Glomerular endothelial cell (primary cell): ENCODE measurements around the gene OR52B2. TPM values are rescaled to one million over a fixed set of nuclear protein-coding genes. Genes with fewer than 3 reads are reported as not detected.
A peak's percentile ranks its signal among the peaks of the same experiment; 100 is the strongest.
"Not testable (repeated sequence)": the region's sequence is repeated elsewhere in the genome, so short reads cannot be mapped to it uniquely, and the experiment has no call there.

ENCODE experiments used
- DNase-seq: peaks from one replicate; pipeline ENCODE4 v3.0.0-alpha.2; 2011; ENCODE audit warnings: low read depth, low spot score; ENCODE audit errors: extremely low read depth
- total RNA-seq: library from RNA; depleted of rRNA; stranded (reverse); fragments of >200 nt; gene quantifications from 2 replicates; pipeline ENCODE4 v1.2.3, GENCODE V29; 2015

Gene OR52B2
- total RNA-seq, 1 donor from 2014 or later: not detected

DNA sequence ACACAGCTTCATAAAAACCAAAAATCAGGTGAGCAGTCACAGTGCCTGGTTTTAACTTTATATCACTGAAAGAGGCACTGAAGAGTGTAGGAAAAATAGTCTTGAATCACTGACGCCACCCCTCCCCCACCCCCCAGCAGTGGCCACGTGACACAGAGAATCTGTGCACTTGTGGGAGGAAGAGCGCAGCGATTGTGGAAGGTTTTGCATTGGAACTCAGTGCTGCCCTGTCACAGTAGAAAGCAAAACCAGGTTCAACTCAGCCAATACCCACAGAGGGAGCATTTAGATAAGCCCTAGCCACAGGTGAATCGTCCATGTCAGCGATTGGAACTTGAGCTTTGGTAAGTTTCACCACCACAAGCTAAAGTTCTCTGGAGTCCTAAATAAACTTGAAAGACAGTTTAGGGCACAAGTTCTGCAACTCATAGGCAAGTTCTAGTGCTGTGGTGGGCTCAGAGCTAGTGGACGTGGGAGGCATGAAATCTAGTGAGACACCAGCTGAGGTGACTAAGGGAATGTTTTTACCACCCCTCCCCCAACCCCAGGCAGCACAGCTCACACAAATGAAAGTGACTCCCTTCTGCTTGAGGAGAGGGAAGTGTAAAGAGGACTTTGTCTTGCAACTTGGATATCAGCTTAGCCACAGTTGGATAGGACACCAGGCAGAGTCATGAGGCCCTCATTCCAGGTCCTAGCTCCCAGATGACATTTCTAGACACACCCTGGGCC, 13.3 kb downstream of the OR52B2 start:
- DNase-seq: no peak

DNA sequence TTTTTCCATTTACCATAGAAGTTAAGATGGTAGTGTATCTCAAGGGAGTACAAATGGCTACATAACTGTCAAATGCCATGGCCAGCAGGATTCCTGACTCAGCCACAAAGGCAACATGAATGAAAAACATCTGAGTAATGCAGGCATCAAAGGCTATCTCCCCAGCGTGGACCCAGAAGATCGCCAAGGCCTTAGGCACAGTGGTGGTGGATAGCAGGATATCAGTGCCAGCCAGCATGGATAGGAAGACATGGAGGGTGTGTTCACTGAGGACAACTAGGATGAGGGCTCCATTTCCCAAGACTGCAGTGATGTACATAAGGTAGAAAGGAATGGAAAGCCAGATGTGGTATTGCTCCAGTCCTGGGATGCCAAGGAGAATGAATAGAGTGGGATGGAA, 18.0 kb downstream of the OR52B2 start:
- DNase-seq: no peak

DNA sequence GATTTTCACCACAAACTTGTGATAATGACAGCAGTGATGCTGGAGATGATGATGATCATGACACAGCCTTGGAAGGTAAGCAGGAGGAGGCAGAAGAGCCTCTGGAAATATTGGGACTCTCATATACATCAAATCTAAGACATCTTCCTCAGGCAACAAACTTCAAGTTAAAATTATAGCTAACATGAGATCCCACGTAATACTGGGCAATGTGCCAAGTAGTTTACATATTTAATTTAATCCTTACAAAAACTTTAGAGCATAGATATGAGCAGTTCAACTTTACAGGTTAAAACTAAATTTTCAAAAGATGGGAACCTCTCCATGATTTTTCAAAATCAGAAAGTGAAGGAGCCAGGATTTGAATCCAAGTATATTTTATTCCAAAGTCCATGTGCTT, 19.0 kb downstream of the OR52B2 start:
- DNase-seq: no peak

DNA sequence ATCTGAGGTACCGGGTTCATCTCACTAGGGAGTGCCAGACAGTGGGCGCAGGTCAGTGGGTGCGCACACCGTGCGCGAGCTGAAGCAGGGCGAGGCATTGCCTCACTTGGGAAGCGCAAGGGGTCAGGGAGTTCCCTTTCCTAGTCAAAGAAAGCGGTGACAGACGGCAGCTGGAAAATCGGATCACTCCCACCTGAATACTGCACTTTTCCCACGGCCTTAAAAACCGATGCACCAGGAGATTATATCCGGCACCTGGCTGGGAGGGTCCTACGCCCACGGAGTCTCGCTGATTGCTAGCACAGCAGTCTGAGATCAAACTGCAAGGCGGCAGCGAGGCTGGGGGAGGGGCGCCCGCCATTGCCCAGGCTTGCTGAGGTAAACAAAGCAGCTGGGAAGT, 26.4 kb downstream of the OR52B2 start:
- DNase-seq: not testable (repeated sequence)

DNA sequence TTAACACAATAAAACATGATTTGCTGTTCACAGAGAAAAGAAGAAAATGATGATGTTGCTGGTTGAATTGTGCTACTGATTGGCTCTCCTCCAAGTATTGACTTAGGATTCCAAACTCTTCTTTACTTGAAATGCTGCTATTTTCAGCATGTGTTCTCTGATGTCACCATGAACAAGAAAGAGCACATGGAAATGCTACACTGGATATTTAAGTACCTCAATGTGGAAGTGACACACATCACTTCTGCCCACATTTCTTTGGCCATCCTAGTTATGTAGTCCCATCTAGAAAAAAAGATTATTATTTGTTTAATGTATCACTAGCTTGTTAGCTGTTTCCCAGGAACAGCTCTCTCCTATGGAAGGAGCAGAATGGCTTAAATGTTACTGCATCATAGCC, 27.2 kb downstream of the OR52B2 start:
- DNase-seq: no peak

DNA sequence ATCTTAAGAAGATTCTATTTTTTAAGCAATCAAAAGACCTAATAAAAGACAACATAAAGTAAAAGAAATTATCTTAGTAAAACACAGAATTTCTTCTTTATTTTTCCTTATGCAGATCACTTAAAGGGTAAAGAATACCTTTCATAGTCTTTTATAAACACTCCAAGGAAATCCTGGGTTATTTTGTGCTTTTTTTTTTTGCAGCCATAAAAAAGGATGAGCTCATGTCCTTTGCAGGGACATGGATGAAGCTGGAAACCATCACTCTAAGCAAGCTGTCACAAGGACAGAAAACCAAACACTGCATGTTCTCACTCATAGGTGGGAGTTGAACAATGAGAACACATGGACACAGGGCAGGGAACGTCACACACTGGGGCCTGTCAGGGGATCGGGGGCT, 34.2 kb downstream of the OR52B2 start:
- not testable (repeated sequence) for DNase-seq

DNA sequence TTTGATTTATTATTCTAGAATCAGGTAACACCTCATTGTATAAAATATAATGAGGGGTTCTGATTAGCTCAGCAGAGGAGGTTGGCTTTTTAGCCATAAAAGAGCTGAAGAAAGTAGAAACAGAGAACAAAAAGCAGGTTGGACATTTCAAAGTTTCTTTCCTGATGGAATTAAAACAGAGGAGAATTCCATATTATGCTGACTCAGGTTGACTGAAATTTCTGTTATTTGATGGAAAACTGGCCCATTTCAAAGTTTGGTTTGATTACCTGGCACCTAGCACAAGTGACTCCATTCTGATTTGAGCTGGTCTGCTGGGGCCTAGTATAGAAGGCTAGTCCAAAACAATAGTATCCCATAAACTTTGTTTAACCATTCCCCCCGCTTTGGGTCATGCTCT, 37.7 kb downstream of the OR52B2 start:
- DNase-seq: no peak

DNA sequence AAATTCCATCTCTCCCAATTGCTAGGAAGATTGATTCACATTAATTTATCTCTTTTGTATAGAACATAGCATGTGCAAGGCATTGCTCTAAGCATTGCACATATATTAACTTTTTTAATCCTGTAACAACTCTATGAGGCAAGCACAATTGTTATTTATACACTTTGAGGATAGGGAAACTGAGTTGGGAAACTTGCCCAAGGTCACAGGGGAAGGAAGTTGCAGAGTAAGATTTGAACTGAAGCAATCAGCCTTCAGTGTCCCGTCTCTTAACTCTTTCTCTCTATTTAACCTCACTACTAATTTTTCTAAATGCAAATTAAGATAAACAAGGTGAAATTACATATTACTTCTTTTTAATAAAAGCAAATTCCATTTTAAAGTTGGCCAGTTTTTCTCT, 40.5 kb downstream of the OR52B2 start:
- DNase-seq: no peak

DNA sequence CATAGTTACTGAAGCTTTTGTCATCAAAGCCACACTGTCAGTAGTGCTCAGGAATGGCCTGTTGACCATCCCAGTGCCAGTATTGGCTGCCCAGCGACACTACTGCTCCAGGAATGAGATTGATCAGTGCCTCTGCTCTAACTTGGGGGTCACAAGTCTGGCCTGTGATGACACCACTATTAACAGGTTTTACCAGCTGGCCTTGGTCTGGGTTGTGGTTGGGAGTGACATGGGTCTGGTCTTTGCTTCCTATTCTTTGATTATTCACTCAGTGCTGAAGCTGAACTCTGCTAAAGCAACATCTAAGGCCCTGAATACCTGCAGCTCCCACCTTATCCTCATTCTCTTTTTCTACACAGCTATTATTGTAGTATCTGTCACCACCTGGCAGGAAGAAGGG, 41.1 kb downstream of the OR52B2 start:
- DNase-seq: no peak

DNA sequence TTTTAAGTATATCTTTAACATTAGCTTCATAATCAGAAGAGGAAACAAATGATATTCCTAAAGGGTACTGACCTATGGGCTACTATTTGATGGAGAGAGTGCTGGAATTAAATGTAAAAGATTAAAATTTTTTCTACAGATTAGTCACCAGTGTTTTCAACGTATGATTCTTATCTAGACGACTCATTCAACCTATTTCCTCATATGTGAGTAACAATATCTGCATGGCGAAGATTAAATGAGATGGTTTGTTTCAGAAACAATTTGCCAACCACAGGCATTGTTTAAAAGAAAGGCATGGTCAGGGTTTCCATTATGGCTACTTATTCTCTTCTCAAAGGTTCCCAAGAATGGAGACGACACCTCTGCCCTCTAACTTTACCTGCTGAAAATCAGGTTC, 42.2 kb downstream of the OR52B2 start:
- DNase-seq: peak; percentile 9

DNA sequence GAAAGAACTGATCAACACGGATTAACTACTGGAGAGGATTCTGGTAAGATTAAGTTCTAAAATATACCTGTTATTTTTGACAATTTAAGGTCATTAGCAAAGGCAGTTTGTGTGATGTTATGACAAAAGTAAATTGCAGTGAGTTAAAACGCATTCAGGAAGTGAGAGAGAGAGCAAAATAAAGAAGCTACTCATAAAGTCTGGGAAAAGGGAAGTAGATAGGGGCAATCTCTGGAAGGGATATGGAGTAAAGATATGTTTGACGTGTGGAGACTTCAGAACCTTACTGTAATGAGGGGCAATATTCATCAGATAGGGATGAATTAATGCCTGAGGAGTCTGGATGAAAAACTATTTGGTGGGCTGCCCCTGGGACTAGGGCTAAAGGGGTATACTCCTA, 45.9 kb downstream of the OR52B2 start:
- DNase-seq: no peak

Other genes with a start within 250 kb of the OR52B2 start
- not detected in 2 replicates for gene OR56A3, start 228.1 kb downstream of the OR52B2 start, total RNA-seq
- not detected in 2 replicates for gene OR56A5, start 201.8 kb downstream of the OR52B2 start, total RNA-seq
- not detected in 2 replicates for gene OR52L1, start 183.3 kb downstream of the OR52B2 start, total RNA-seq
- not detected in 2 replicates for gene OR56A4, start 163.4 kb downstream of the OR52B2 start, total RNA-seq
- under 0.01 TPM in 1 of 2 replicates, not detected in the other for gene OR56A1, start 139.6 kb downstream of the OR52B2 start, total RNA-seq
- not detected in 2 replicates for gene OR56B4, start 62.6 kb downstream of the OR52B2 start, total RNA-seq
- not detected in 2 replicates for gene OR52W1, start 28.9 kb upstream of the OR52B2 start, total RNA-seq
- gene C11orf42, start 35.2 kb upstream of the OR52B2 start, total RNA-seq: not detected in 2 replicates
- 16.1 and 22.9 TPM in 2 replicates for gene FHIP1B, start 64.3 kb upstream of the OR52B2 start, total RNA-seq
- gene CNGA4, start 68.8 kb upstream of the OR52B2 start, total RNA-seq: 0.12 TPM in 1 of 2 replicates, not detected in the other
- not detected in 2 replicates for gene CCKBR, start 89.5 kb upstream of the OR52B2 start, total RNA-seq
- 365 and 424 TPM in 2 replicates for gene CAVIN3, start 150.2 kb upstream of the OR52B2 start, total RNA-seq
- 89.0 and 90.5 TPM in 2 replicates for gene SMPD1, start 220.1 kb upstream of the OR52B2 start, total RNA-seq
- 36.3 and 46.7 TPM in 2 replicates for gene APBB1, start 248.8 kb upstream of the OR52B2 start, total RNA-seq